Airway epithelial cell (primary cell): Measurements from ENCODE around the gene TRIP12. TPM values are rescaled to one million over a fixed set of nuclear protein-coding genes. Genes with fewer than 3 reads are reported as not detected.

Source experiments
- total RNA-seq: library from RNA; depleted of rRNA; stranded (reverse); fragments of >200 nt; gene quantifications from 2 replicates; pipeline ENCODE4 v1.2.3, GENCODE V29; 2015

The TRIP12 gene
- total RNA-seq = 85.0 and 92.0 TPM in 2 replicates

GRCh38 chr2:229921892-229922448, at the start of gene TRIP12:
TSS of gene TRIP12 (minus strand) at chr2:229922009. CDS start at chr2:229880079, 41,930 bp downstream.

GRCh38 chr2:229922449-229923386, 909 bp upstream of the TRIP12 start, which contains the start of gene FBXO36:
TSS of gene FBXO36 (plus strand) at chr2:229922503. CDS start at chr2:229922514, 11 bp downstream.

GRCh38 chr2:229714080-229714735, 207.6 kb downstream of the TRIP12 start, which contains the start of gene DNER:
TSS of gene DNER (minus strand) at chr2:229714555. CDS start at chr2:229714423, 132 bp downstream.

Other genes with a start within 250 kb of the TRIP12 start
- 3.1 and 5.1 TPM in 2 replicates for gene DNER, start 207.5 kb downstream of the TRIP12 start, total RNA-seq
- 3.3 and 4.0 TPM in 2 replicates for gene FBXO36, start 494 bp upstream of the TRIP12 start, total RNA-seq
- 2.4 and 3.7 TPM in 2 replicates for gene SLC16A14, start 146.9 kb upstream of the TRIP12 start, total RNA-seq